H1 (cell line): ENCODE data around the gene RPL31. TPM values are rescaled to one million over a fixed set of nuclear protein-coding genes. Genes with fewer than 3 reads are reported as not detected.

Experiments used
- CHD1 ChIP-seq: IDR thresholded peaks from 2 replicates; pipeline ENCODE4 v1.6.1; 2012; ENCODE audit warnings: low read depth, low read length, improper control_type of control experiment
- KDM4A ChIP-seq: IDR thresholded peaks from one replicate; pipeline ENCODE4 v1.7.1; 2012; ENCODE audit warnings: low read depth, mild to moderate bottlenecking, moderate library complexity, low read length, inconsistent platforms; ENCODE audit not compliant: severe bottlenecking
- RBBP5 ChIP-seq: IDR thresholded peaks from 2 replicates; pipeline ENCODE4 v1.7.1; 2012; ENCODE audit warnings: low read depth, mild to moderate bottlenecking, inconsistent platforms, low read length, moderate library complexity, borderline replicate concordance
- SIX5 ChIP-seq: IDR thresholded peaks from 2 replicates; pipeline ENCODE4 v1.6.1; 2011; ENCODE audit warnings: mild to moderate bottlenecking, low read depth, low read length
- polyA plus RNA-seq, 7 experiments: library from polyadenylated mRNA; depleted of rRNA in 3 of 7; stranded (reverse) in 5 of 7; unstranded in 2 of 7; fragments of >200 nt in 5 of 7; fragments of 200-250 nt in 2 of 7; gene quantifications; 1 replicate in 5 of 7; 2 replicates in 1 of 7; 4 replicates in 1 of 7; pipeline versions ENCODE4 v1.2.1 to v1.2.3, GENCODE V29; 2011 to 2013; ENCODE audit warnings: missing spikeins in 2 of 7, mixed read lengths in 2 of 7
- total RNA-seq: library from RNA; stranded (reverse); fragmentation: NEBNext Ultra II Directional; extraction: Animal tissue kit (Norgen Biotek cat#: 25700); gene quantifications from 2 replicates; pipeline ENCODE4 v1.2.1, GENCODE V29; 2021

Gene RPL31
- total and polyA plus RNA-seq, 2 of the 8 experiments (the other 6 are each of a cell fraction or from before 2014, with no cell fraction given): 1,463 to 1,722 TPM

DNA sequence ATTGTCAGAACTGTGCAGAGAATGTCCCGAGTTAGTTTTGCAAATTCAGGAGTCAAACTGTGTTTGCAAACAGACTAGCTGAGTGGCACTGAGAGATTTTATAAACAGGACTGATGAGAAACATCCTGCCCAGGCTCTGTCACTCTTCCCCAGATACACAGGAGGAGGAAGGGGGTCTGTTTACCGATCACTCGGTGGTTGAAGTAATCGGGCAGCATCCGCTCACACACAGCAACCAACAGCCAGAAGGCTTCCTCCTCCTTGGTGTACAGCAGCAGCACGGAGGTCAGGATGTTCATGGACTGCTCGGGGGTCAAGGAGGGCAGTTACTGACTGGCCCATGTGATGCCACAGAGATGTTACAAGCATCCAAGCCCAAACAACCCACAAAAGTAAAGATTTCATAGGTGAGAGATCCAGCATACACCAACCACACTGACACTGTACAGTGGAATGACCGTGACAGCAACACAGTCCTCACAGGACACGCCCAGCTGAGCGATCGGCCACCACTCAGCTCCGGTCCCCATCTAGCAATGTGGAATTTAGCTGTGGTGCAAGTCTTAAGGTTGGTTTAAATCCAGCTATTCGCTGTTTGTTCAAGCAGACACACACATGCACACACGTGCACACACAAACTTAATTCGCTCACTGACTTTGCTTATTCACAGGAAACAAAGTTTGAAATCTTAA, 30.1 kb downstream of the RPL31 start (continued):
- no peak for TF ChIP-seq KDM4A
- TF ChIP-seq SIX5: no peak
- no peak for TF ChIP-seq CHD1
- TF ChIP-seq RBBP5: no peak
